ENCODE results near the gene ZNF740. TPM values are rescaled to one million over a fixed set of nuclear protein-coding genes. Genes with fewer than 3 reads are reported as not detected.

ZNF740 gene
- total RNA-seq, 4 donors from 2014 or later = 11.2 to 21.8 (median 16.5) TPM

GRCh38 chr12:53193985-53194716 lies 13.6 kb downstream of the ZNF740 start:
- DNase-seq (ENCODE audit: low spot score) (no peak), ATAC-seq (ENCODE audit: low FRiP score) (no peak)
- TF ChIP-seq CTCF (IDR thresholded peaks at IDR 0.05) = no peak

- ATAC-seq (ENCODE audit: low FRiP score) (no peak), DNase-seq (ENCODE audit: low spot score) (no peak)
- TF ChIP-seq CTCF (IDR thresholded peaks at IDR 0.05) = no peak
Observed at GRCh38 chr12:53194973-53195372, 14.5 kb downstream of the ZNF740 start.

GRCh38 chr12:53195516-53196420 lies 15.2 kb downstream of the ZNF740 start:
- TF ChIP-seq CTCF (IDR thresholded peaks at IDR 0.05) = no peak
- ATAC-seq (ENCODE audit: low FRiP score) = no peak
- DNase-seq (ENCODE audit: low spot score) = no peak

- TF ChIP-seq CTCF (IDR thresholded peaks at IDR 0.05) = no peak
- DNase-seq (ENCODE audit: low spot score) = no peak
- ATAC-seq (ENCODE audit: low FRiP score) = no peak
Observed at GRCh38 chr12:53196486-53196885, 16.0 kb downstream of the ZNF740 start.

GRCh38 chr12:53197011-53197640 lies 16.6 kb downstream of the ZNF740 start:
- no peak for DNase-seq (ENCODE audit: low spot score)
- no peak for TF ChIP-seq CTCF (IDR thresholded peaks at IDR 0.05)
- no peak for ATAC-seq (ENCODE audit: low FRiP score)

GRCh38 chr12:53198486-53199110 lies 18.1 kb downstream of the ZNF740 start:
- TF ChIP-seq CTCF (IDR thresholded peaks at IDR 0.05) = no peak
- DNase-seq (ENCODE audit: low spot score) (no peak), ATAC-seq (ENCODE audit: low FRiP score) (no peak)
